Measurements from ENCODE around the gene SH3BGRL.
"Not testable (repeated sequence)": the region's sequence is repeated elsewhere in the genome, so short reads cannot be mapped to it uniquely, and the experiment has no call there.

The SH3BGRL gene

GRCh38 chrX:81304563-81304962, 102.7 kb downstream of the SH3BGRL start:
- Histone ChIP-seq H3K4me3 (ENCODE audit: low read depth, low read length) (no peak overlapping the region), H3K4me1 (ENCODE audit: control insufficient read depth, insufficient read depth, low read length, unreplicated experiment) (no peaks in the 10 kb centered on the region), H3K79me2 (ENCODE audit: control insufficient read depth, insufficient read depth, low read length, unreplicated experiment) (no peaks in the 10 kb centered on the region), H2AFZ (ENCODE audit: low read length, unreplicated experiment) (no peak overlapping the region), H3K27me3 (ENCODE audit: insufficient read depth, low read length) (no peaks in the 10 kb centered on the region), H3K36me3 (ENCODE audit: insufficient read depth, low read length) (no peaks in the 10 kb centered on the region), H3K27ac (ENCODE audit: low read depth, low read length) (no peak overlapping the region)

- Histone ChIP-seq H3K79me2 (ENCODE audit: control insufficient read depth, insufficient read depth, low read length, unreplicated experiment) (no peaks in the 10 kb centered on the region), H3K4me3 (ENCODE audit: low read depth, low read length) (no peak overlapping the region), H3K36me3 (ENCODE audit: insufficient read depth, low read length) (no peaks in the 10 kb centered on the region), H2AFZ (ENCODE audit: low read length, unreplicated experiment) (no peak overlapping the region), H3K27me3 (ENCODE audit: insufficient read depth, low read length) (no peaks in the 10 kb centered on the region), H3K27ac (ENCODE audit: low read depth, low read length) (no peak overlapping the region), H3K4me1 (ENCODE audit: control insufficient read depth, insufficient read depth, low read length, unreplicated experiment) (no peaks in the 10 kb centered on the region)
These were observed 103.3 kb downstream of the SH3BGRL start for GRCh38 chrX:81305240-81305639.

GRCh38 chrX:81308086-81308829, 106.4 kb downstream of the SH3BGRL start:
- no peaks in the 10 kb centered on the region for H3K36me3 ChIP-seq (ENCODE audit: insufficient read depth, low read length)
- no peak overlapping the region for H2AFZ ChIP-seq (ENCODE audit: low read length, unreplicated experiment)
- H3K27me3 ChIP-seq (ENCODE audit: insufficient read depth, low read length), result no peaks in the 10 kb centered on the region
- H3K79me2 ChIP-seq (ENCODE audit: control insufficient read depth, insufficient read depth, low read length, unreplicated experiment), result no peaks in the 10 kb centered on the region
- no peak overlapping the region for H3K4me3 ChIP-seq (ENCODE audit: low read depth, low read length)
- H3K27ac ChIP-seq (ENCODE audit: low read depth, low read length), result no peak overlapping the region
- H3K4me1 ChIP-seq (ENCODE audit: control insufficient read depth, insufficient read depth, low read length, unreplicated experiment), result no peaks in the 10 kb centered on the region

GRCh38 chrX:81316163-81316562, 114.3 kb downstream of the SH3BGRL start:
- Histone ChIP-seq H3K4me3 (ENCODE audit: low read depth, low read length) (no peak overlapping the region), H2AFZ (ENCODE audit: low read length, unreplicated experiment) (no peak overlapping the region), H3K4me1 (ENCODE audit: control insufficient read depth, insufficient read depth, low read length, unreplicated experiment) (no peaks in the 10 kb centered on the region), H3K36me3 (ENCODE audit: insufficient read depth, low read length) (no peaks in the 10 kb centered on the region), H3K79me2 (ENCODE audit: control insufficient read depth, insufficient read depth, low read length, unreplicated experiment) (no peaks in the 10 kb centered on the region), H3K27ac (ENCODE audit: low read depth, low read length) (no peak overlapping the region), H3K27me3 (ENCODE audit: insufficient read depth, low read length) (no peaks in the 10 kb centered on the region)

GRCh38 chrX:81331653-81332052, 129.8 kb downstream of the SH3BGRL start:
- not testable (repeated sequence) for H3K79me2 ChIP-seq (ENCODE audit: control insufficient read depth, insufficient read depth, low read length, unreplicated experiment); H3K27ac ChIP-seq (ENCODE audit: low read depth, low read length); H3K4me3 ChIP-seq (ENCODE audit: low read depth, low read length); H3K36me3 ChIP-seq (ENCODE audit: insufficient read depth, low read length); H3K4me1 ChIP-seq (ENCODE audit: control insufficient read depth, insufficient read depth, low read length, unreplicated experiment); H3K27me3 ChIP-seq (ENCODE audit: insufficient read depth, low read length); H2AFZ ChIP-seq (ENCODE audit: low read length, unreplicated experiment)

- no peaks in the 10 kb centered on the region for H3K27me3 ChIP-seq (ENCODE audit: insufficient read depth, low read length)
- H3K27ac ChIP-seq (ENCODE audit: low read depth, low read length), result no peak overlapping the region
- H3K4me1 ChIP-seq (ENCODE audit: control insufficient read depth, insufficient read depth, low read length, unreplicated experiment), result no peaks in the 10 kb centered on the region
- H2AFZ ChIP-seq (ENCODE audit: low read length, unreplicated experiment), result no peak overlapping the region
- no peaks in the 10 kb centered on the region for H3K36me3 ChIP-seq (ENCODE audit: insufficient read depth, low read length)
- H3K79me2 ChIP-seq (ENCODE audit: control insufficient read depth, insufficient read depth, low read length, unreplicated experiment), result no peaks in the 10 kb centered on the region
- no peak overlapping the region for H3K4me3 ChIP-seq (ENCODE audit: low read depth, low read length)
These were observed 134.7 kb downstream of the SH3BGRL start for GRCh38 chrX:81336455-81337152.

GRCh38 chrX:81337805-81338204, 135.9 kb downstream of the SH3BGRL start:
- Histone ChIP-seq H3K4me3 (ENCODE audit: low read depth, low read length) (no peak overlapping the region), H3K4me1 (ENCODE audit: control insufficient read depth, insufficient read depth, low read length, unreplicated experiment) (no peaks in the 10 kb centered on the region), H3K27me3 (ENCODE audit: insufficient read depth, low read length) (no peaks in the 10 kb centered on the region), H2AFZ (ENCODE audit: low read length, unreplicated experiment) (no peak overlapping the region), H3K36me3 (ENCODE audit: insufficient read depth, low read length) (no peaks in the 10 kb centered on the region), H3K79me2 (ENCODE audit: control insufficient read depth, insufficient read depth, low read length, unreplicated experiment) (no peaks in the 10 kb centered on the region), H3K27ac (ENCODE audit: low read depth, low read length) (no peak overlapping the region)

GRCh38 chrX:81338924-81339323, 137.0 kb downstream of the SH3BGRL start:
- H3K4me3 ChIP-seq (ENCODE audit: low read depth, low read length), result no peak overlapping the region
- H3K27ac ChIP-seq (ENCODE audit: low read depth, low read length), result no peak overlapping the region
- H3K79me2 ChIP-seq (ENCODE audit: control insufficient read depth, insufficient read depth, low read length, unreplicated experiment), result no peaks in the 10 kb centered on the region
- H3K27me3 ChIP-seq (ENCODE audit: insufficient read depth, low read length), result no peaks in the 10 kb centered on the region
- no peak overlapping the region for H2AFZ ChIP-seq (ENCODE audit: low read length, unreplicated experiment)
- H3K36me3 ChIP-seq (ENCODE audit: insufficient read depth, low read length), result no peaks in the 10 kb centered on the region
- H3K4me1 ChIP-seq (ENCODE audit: control insufficient read depth, insufficient read depth, low read length, unreplicated experiment), result no peaks in the 10 kb centered on the region

- H3K4me1 ChIP-seq (ENCODE audit: control insufficient read depth, insufficient read depth, low read length, unreplicated experiment); H3K79me2 ChIP-seq (ENCODE audit: control insufficient read depth, insufficient read depth, low read length, unreplicated experiment); H3K27ac ChIP-seq (ENCODE audit: low read depth, low read length); H2AFZ ChIP-seq (ENCODE audit: low read length, unreplicated experiment); H3K4me3 ChIP-seq (ENCODE audit: low read depth, low read length); H3K36me3 ChIP-seq (ENCODE audit: insufficient read depth, low read length); H3K27me3 ChIP-seq (ENCODE audit: insufficient read depth, low read length): not testable (repeated sequence)
These were observed 143.4 kb downstream of the SH3BGRL start for GRCh38 chrX:81345296-81345695.
